ENCODE results near the gene CPEB4. TPM values are rescaled to one million over a fixed set of nuclear protein-coding genes. Genes with fewer than 3 reads are reported as not detected.
A peak's percentile ranks its signal among the peaks of the same experiment; 100 is the strongest.

CPEB4 gene
- total and polyA plus RNA-seq, 10 donors, result 2.3 to 107 (median 81.0) TPM

GRCh38 chr5:173920024-173920753 is 32.0 kb downstream of the CPEB4 start:
- intact Hi-C loops (cut with DNase I; ENCODE audit: low total_unique reads), result no loop called here
- H3K27ac ChIP-seq, result peak overlapping the region in 7 of 8 donors; percentile 39 to 90 (median 85)
- peaks cover 32 to 100% (median 89%) of the 10 kb centered on the region in 6 donors for H3K4me1 ChIP-seq
- no peak for TF ChIP-seq POLR2A (IDR thresholded peaks at IDR 0.05)
- TF ChIP-seq CTCF (IDR thresholded peaks at IDR 0.05 in 8 of 11, conservative IDR thresholded peaks at IDR 0.05 in 3 of 11), result peak in 3 of 11 experiments; percentile 15 to 31 (median 18)
- 58 to 81% (median 68%) methylated on average over 3 of the region's 3 CpGs for WGBS, 5 donors
- H3K27me3 ChIP-seq (replicated peaks in 1 of 7), result no peaks in the 10 kb centered on the region
- H3K36me3 ChIP-seq, result peaks cover 0 to 28% (median 0%) of the 10 kb centered on the region in 6 donors
- DNase-seq, result no peak
- no peaks in the 10 kb centered on the region for H3K9me3 ChIP-seq
- H3K4me3 ChIP-seq, result no peak overlapping the region

GRCh38 chr5:173920866-173921555 is 32.9 kb downstream of the CPEB4 start:
- H3K27me3 ChIP-seq (replicated peaks in 1 of 7), result no peaks in the 10 kb centered on the region
- no peaks in the 10 kb centered on the region for H3K9me3 ChIP-seq
- no peak for TF ChIP-seq POLR2AphosphoS5 (IDR thresholded peaks at IDR 0.05)
- TF ChIP-seq POLR2A (IDR thresholded peaks at IDR 0.05), result no peak
- no peak for TF ChIP-seq CTCF (IDR thresholded peaks at IDR 0.05 in 8 of 11, conservative IDR thresholded peaks at IDR 0.05 in 3 of 11)
- no peak overlapping the region for H3K4me3 ChIP-seq
- intact Hi-C loops (cut with DNase I; ENCODE audit: low total_unique reads), result no loop called here
- H3K4me1 ChIP-seq, result peaks cover 36 to 100% (median 94%) of the 10 kb centered on the region in 6 donors
- H3K36me3 ChIP-seq, result peaks cover 0 to 23% (median 0%) of the 10 kb centered on the region in 6 donors
- 63 to 80% (median 74%) methylated on average over 3 of the region's 3 CpGs for WGBS, 5 donors
- peak overlapping the region in 7 of 8 donors; percentile 46 to 90 (median 85) for H3K27ac ChIP-seq
- DNase-seq, result no peak

GRCh38 chr5:173922527-173922926 is 34.4 kb downstream of the CPEB4 start:
- no peaks in the 10 kb centered on the region for H3K9me3 ChIP-seq
- intact Hi-C loops (cut with DNase I; ENCODE audit: low total_unique reads), result no loop called here
- H3K36me3 ChIP-seq, result peaks cover 0 to 28% (median 0%) of the 10 kb centered on the region in 6 donors
- peaks cover 36 to 96% (median 85%) of the 10 kb centered on the region in 6 donors for H3K4me1 ChIP-seq
- WGBS, 5 donors, result 95 to 100% (median 96%) methylated on average over 2 of the region's 2 CpGs
- no peaks in the 10 kb centered on the region for H3K27me3 ChIP-seq (replicated peaks in 1 of 7)
- H3K4me3 ChIP-seq, result no peak overlapping the region
- DNase-seq, result no peak
- peak overlapping the region in 3 of 8 donors; percentile 22 to 85 (median 43) for H3K27ac ChIP-seq
- TF ChIP-seq CTCF (IDR thresholded peaks at IDR 0.05 in 8 of 11, conservative IDR thresholded peaks at IDR 0.05 in 3 of 11) (no peak), POLR2A (IDR thresholded peaks at IDR 0.05) (no peak), POLR2AphosphoS5 (IDR thresholded peaks at IDR 0.05) (no peak)
